ENCODE measurements around the gene FBXL15.
"Not testable (repeated sequence)": the region's sequence is repeated elsewhere in the genome, so short reads cannot be mapped to it uniquely, and the experiment has no call there.

FBXL15 gene

DNA sequence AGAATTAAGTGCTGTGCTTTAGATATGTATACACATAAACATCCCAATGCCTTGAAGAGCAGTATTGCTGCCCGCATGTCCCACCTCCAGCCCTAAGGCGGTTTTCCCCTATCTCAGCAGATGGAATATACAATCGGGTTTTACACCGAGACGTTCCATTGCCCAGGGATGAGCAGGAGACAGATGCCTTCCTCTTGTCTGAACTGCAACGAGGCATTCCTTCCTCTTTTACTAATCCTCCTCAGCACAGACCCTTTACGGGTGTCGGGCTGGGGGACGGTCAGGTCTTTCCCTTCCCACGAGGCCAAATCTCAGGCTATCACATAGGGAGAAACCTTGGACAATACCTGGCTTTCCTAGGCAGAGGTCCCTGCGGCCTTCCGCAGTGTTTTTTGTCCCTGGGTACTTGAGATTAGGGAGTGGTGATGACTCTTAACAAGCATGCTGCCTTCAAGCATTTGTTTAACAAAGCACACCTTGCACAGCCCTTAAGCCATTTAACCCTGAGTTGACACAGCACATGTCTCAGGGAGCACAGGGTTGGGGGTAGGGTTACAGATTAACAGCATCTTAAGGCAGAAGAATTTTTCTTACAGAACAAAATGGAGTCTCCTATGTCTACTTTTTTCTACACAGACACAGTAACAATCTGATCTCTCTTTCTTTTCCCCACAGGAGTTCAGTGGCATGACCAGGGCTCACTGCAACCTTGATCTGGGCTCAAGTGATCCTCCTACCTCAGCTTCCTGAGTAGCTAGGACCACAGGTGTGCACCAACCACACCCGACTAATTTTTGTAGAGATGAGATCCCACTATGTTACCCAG is 34.2 kb downstream of the FBXL15 start:
- not testable (repeated sequence) for DNase-seq (ENCODE audit: low read depth, low spot score)

GRCh38 chr10:102455893-102456471 is 35.3 kb downstream of the FBXL15 start:
- no peak for DNase-seq (ENCODE audit: low read depth, low spot score)

DNA sequence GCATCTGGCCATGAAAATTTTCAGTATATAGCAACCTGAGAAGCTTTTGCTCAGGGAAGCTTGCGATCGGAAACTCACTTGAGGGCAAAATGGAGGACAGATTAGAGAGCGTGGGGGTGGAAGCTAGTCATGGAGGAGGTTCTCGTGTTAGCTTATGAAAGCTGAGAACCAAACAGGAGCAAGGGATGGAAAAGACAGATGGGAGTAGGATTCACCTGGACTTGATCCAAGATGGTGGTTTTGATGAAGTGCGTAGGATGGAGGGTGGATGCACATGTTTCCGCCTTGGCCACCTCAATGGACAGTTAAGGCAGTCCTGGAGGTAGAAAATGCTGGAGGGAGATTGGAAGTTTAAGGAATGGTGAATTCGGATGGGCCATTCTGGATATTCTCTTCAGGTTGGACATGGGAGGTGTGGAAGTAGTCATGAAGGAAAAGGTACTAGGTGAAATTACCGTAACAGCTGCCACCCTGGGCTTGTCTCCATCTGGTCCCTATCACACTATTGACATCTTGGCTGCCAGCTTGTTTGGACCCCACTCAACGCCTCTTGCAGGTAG is 37.0 kb downstream of the FBXL15 start:
- DNase-seq (ENCODE audit: low read depth, low spot score) = no peak

DNA sequence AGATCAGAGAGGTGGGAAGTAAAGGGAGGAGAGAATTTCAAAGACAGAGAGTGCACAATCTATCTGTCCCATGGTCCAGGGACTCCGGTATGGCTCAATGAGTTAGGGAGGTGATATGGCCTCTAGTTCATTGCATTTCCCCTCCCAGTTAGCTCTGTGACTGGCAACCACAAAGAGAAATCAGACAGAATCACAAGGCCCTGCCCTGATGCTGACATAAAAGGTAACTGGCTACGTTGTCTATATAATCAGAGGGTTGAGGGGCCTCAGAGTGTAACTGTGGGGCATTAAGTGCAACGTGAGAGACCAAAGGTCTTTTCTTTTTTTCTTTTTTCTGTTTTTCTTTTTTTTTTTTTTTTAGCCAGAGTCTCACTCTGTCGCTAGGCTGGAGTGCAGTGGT is 38.0 kb downstream of the FBXL15 start:
- DNase-seq (ENCODE audit: low read depth, low spot score) = no peak

GRCh38 chr10:102460836-102461186 is 40.2 kb downstream of the FBXL15 start:
- no peak for DNase-seq (ENCODE audit: low read depth, low spot score)

GRCh38 chr10:102461187-102462054 is 40.8 kb downstream of the FBXL15 start:
- DNase-seq (ENCODE audit: low read depth, low spot score) = no peak

DNA sequence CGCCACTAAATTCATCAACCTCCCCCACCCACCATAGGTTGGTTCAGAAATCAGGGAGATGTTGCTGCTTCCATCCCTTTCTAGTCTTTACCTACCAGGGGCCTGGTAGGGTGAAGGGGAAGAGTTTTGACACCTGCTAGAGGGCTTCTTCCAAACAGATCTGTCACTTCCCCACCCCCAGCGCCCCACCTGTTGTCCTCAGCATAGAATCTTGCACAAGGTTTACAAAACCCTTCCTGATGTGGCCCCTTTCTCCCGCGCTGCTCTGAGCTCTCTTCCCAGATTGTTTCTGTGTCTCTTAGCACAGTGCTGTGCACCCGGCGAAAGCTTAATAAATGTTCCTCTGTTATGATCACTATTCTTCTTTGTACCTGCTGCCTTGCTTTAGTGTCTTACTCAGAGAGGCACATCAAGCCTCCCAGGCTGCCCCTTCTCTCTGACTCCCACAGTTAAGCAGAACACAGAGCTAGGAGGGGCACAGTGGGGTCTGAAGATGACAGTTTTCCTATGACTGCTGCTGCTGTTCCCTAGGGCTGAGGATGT is 41.9 kb downstream of the FBXL15 start:
- no peak for DNase-seq (ENCODE audit: low read depth, low spot score)

GRCh38 chr10:102463983-102464382 is 43.3 kb downstream of the FBXL15 start:
- no peak for DNase-seq (ENCODE audit: low read depth, low spot score)

GRCh38 chr10:102465466-102465865 is 44.8 kb downstream of the FBXL15 start:
- DNase-seq (ENCODE audit: low read depth, low spot score) = no peak

DNA sequence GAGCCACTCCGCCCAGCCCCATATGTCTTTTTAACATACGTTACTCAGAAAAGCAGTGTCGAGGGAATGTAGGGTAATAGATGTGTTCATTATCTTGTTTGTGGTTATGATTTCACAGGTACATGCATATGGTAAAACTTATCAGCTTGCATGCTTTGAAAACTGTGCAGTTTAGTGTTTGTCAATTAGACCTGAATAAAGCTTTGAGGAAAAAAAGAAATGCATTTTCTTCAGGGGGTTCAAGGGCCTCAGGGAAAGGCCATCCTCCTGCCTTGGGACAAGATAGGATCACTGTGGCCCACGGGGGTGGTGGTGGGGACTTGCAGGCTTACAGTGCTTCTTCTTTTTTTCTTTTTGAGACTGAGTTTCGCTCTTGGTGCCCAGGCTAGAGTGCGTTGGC is 46.7 kb downstream of the FBXL15 start:
- no peak for DNase-seq (ENCODE audit: low read depth, low spot score)

DNA sequence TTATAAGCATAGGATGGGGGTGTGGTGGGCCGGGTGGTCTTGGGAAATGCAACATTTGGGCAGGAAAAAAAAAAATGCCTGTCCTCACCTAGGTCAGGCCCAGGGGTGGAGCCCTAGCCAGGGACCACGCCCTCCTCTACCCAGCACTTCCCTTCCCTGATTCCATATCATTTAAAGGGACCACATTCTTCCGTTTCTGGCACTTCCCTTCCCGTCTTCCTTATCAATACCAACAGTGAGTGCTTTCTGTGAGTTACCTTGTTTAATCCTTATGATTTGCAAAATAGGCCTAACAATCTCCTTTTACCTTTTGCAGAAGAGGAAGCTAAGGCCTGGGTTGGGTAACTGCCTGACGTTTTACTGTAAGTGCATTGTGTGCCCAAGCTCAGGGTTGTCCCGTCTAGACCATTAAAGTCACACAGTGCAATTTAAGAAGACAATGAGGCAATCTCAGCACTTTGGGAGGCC is 47.4 kb downstream of the FBXL15 start:
- DNase-seq (ENCODE audit: low read depth, low spot score) = no peak

DNA sequence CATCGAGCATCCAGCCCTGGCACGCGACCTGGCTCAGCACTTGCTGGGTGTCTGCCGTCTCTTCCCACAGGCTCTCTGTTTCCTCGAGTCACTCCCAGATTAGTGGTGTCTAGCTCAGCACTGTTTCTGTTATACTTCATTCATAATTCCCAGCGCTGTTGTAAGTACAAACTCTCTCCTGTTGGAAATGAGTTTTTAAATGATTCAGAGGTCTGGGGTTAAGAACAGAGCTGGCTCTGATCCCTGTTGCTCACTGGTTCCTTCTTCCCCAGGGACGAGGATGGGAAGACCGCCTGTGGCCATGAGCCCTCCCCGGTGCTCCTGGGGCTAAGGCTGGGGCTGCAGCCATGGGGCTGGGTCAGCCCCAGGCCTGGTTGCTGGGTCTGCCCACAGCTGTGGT is 48.0 kb downstream of the FBXL15 start:
- no peak for DNase-seq (ENCODE audit: low read depth, low spot score)

GRCh38 chr10:102470579-102471546 is 50.2 kb downstream of the FBXL15 start:
- DNase-seq (ENCODE audit: low read depth, low spot score) = no peak

Data from smooth muscle cell of the brain vasculature (primary cell).